GM21390 (cell line): Measurements from ENCODE around the gene SLCO3A1.

Source experiments
- ATAC-seq: cut with Tn5 transposase; IDR thresholded peaks from one replicate; pipeline ENCODE4 v1.9.1; 2021; ENCODE audit not compliant: unreplicated experiment

Gene SLCO3A1

DNA sequence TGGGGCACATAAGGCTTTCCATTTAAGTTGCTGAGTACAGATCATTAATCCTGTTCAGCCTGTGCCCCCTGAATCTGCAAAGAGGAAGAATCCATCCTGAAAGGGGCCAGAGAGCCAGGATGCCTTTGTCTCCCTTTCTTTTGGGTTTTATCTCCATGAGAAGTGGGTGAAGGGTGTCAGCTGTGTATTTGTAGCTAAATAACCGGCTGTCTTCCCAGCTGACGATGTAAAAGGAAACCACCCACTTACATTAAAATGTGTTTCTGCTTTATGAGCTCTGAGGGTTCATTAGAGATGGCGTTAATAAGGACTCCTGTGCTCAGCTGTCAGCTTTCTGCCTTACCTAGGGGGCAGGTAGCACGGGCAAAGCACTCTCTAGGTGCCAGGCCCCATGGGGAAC is 83.4 kb downstream of the SLCO3A1 start:
- no peak for ATAC-seq

DNA sequence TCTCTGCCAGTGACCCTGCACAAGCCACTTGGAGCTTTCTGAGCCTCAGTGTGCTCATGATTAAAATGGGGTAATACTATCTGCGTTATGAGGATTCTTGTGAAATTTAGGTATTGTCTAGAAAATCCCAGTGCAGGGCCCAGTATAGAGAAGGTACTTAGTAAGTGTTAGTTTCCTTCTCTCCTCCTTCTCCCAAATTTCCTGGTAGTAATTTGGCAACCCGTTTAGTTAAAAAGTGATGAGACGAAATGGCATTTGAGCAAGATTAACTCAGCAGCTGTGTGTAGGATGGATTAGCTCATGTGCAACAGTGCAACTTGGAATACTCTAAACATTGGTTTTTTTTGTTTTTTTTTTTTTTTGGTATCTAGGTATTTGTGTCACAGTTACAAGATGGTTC is 84.6 kb downstream of the SLCO3A1 start:
- no peak for ATAC-seq

DNA sequence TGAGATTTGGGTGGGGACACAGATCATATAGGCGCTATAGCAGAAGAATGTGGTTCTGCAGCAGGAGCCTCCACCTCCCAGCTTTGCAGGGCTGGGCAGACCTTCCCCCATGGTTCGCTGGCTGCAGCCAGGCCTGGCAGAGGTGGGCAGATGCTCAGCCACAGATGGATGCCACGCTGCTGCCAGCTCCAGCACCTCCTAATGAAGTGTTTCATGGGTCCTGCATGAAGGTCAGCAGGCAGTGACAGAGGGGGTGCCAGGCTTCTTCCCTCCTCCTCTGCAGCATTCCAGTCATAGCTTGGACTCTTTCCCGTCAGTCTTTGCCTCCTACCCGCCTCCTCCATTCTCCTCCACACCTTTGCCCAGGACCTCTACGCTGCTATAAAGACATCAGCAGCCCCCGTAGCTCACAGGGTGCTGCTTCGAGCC is 85.9 kb downstream of the SLCO3A1 start:
- ATAC-seq = no peak

DNA sequence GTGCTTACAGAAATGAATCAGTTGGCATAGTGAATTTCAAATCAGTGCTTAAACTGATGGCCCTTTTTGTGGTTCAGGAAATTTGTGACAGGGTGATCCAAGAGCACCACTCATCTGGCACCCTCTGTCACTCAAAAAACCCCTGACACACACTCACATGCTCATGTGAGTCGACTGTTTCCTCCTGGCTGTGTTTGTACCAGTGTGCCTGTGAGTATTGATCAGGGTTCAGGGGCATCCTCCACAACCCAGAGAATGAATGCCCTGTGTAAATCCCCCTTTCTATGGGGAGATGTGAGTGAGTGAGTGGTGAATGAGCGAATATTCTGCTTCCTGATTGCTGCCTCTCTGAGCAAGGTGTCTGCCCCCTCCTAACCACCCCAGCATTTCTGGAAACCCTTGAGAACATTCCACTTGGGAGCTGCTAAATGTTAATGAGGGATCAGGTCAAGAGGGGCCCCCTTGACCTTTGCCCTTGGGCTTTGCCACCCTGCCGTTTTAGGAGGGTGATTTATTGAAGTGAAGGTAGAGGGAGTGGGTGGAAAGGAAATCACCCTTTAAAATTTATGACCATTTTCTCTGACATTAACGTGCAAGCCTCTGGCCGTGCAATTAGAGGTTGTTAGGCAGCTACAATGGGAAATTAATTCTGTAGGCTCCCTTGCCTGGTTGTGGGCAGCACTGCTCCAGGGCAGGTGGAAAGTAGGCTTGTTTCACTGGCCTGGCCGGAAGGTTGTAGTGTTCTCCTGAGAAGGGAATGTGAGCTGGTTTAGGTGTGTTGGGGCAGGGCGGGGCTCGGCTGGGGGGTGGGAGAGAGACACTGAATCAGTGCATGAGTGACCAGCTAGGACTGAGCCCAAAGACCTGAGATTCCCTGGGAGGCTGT is 87.2 kb downstream of the SLCO3A1 start:
- ATAC-seq = no peak

DNA sequence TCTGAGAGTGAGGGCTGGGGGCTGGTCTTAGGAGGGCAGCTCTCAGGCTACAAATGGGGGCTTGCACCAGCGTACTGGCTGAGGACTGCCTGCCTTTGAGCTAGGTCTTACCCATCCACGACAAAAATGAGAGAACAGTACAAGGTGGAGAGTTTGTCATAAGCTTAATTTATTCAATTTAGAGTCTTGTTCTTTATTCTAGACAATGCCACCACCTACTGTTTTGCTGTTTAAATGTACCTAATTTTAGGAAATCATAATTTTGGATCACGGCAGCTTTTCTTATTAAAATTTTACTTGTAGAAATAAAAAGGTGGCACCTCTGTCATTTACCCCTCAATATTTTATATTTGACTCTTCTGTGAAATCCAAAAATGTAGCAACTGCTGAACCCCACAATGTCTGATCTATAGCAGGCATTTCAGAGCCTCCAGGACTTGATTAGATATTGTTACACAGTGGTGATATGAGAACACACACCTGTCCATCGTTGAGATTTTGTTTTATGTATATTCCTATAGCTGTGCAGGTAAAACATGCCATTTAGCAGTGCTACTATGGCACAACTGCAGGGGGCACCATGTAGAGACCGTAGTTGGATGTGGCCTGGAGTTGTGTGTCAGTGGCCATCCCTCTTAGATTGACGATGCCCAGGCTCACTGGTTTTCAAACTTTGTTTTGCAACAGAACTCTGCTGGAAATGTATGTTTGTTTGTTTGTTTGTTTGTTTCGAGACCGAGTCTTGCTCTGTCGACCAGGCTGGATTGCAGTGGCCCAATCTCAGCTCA is 88.6 kb downstream of the SLCO3A1 start:
- ATAC-seq = no peak

DNA sequence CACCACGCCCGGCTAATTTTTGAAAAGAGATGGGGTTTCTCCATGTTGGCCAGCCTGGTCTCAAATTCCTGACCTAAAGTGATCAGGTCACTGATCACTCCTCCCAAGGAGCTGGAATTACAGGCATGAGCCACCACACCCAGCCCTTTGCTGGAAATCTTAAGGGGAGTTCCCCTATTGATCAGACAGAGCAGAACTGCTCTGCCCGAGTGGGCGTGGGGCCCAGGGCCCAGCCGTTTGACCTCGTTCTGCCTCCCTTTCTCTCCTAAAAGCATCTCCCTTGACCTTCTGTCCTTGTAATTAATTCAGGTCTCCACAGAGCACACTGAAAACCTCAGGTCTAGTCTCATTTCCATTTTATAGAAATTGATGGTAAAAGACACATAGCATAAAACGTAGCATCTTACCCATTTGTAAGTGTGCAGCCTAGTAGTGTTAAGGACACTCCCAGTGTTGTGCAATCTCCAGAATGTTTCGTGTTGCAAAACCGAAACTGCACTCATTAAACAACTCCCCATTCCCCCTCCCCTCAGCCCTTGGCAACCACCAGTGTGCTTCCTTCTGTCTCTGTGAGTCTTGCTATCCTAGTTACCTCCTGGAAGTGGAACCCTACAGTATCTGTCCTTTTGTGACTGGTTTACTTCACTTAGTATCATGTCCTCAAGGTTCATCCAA is 89.3 kb downstream of the SLCO3A1 start:
- no peak for ATAC-seq

DNA sequence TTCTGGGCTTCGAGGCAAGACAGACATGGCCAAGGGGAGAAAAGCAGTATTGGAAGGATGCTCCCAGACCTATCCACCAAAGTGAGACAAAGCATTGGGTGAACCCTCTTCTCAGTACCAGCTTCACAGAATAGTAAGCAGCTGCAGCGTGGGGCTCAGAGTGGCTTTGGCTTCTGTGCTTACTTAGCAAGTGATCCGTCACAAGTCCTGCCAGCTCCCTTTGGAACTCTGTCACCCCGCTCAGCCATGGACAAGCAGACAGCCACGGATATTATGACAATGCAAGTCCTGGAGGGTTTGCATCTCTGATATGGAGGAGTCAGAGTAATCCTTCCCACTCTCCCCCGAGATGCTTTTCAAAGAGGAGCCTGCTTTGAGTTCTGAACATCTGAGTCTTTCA is 90.8 kb downstream of the SLCO3A1 start:
- ATAC-seq = no peak

DNA sequence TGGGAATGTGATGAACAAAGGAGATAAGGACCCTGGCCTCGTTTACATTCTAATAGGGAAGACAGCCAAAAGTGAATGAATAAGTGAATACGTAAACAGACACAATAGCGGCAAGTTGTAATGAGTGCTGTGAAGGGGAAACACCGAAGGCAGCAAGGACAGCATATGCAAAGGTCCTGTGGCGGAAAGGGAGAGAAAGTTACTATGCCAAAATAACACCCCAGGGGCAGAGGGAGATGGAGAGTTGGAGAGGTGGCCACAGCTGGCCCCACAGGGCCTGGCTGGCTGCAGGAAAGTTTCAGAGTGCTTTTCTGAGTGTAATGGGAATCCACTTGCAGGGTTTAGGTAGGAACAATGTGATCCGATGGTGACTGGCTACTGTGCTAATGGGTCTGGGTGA is 91.9 kb downstream of the SLCO3A1 start:
- ATAC-seq = no peak

DNA sequence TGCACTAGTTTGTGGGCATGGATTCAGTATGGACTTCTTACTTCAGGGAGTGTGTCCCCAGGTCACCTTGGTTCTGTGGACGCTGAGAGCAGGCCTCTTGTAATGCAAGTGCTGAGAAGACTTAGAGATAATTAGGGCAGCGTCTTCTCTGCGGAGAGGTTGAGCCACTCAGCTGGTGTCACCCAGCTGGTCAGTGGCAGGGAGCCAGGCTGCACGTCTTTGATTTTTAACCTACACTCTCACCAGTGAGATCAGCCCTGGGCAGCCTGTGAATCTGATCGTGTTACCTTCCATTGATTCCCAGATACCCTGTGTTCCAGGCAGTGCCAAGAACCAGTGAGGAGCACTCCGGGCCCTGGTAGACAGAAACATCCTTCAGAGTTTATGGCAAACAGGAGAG is 92.6 kb downstream of the SLCO3A1 start:
- no peak for ATAC-seq

DNA sequence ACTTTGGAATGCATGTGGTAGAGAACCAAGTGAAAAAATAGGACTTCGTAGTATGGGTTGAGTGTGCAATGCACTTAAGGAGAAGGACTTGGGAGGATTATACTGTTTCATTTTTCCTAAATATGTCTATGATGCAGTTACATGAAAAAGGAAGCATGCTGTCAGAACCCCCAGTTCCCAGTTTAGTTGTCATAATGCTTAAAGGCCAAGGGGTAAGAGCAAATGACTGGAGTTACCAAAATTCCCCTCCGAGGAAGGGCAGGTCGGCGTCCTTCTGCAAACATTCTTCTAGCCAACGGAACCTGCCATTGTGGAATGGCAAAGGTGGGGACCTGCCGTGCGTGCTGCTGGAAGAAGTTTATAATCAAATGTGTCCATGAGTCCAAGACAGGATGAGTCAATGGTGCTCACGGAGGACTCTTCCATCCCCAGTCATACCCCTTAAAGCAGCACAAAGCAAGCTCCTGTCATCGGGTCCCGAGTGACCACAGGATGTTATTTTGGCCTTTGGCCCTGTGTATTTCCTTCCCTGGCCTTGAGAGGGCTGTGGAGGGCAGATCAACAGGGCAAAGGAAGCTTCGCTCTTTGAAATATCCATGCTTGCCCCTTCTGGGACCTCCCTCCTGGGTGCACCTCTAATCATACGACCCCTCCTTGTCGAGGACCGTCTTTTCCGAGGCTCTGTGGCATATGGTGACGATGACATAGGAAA is 93.2 kb downstream of the SLCO3A1 start:
- no peak for ATAC-seq

DNA sequence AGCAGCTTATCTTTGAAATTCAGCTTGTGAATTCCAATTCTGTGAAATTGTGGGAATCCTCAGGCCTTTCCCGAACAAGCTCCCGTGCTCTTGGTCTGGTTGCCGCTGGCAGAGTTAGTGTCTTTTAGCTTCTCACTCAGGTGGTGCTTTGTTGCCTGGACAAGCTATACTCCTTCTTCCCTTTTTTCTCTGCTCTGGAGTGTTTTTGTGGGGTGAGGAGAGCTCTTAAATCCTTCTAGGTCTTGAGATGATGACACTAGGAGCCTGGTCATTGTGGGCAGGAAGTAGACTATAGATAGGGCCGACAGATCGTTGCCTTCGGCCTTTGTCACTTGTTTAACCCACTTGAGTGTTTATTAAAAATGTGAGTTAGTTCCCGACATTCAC is 93.8 kb downstream of the SLCO3A1 start:
- no peak for ATAC-seq

DNA sequence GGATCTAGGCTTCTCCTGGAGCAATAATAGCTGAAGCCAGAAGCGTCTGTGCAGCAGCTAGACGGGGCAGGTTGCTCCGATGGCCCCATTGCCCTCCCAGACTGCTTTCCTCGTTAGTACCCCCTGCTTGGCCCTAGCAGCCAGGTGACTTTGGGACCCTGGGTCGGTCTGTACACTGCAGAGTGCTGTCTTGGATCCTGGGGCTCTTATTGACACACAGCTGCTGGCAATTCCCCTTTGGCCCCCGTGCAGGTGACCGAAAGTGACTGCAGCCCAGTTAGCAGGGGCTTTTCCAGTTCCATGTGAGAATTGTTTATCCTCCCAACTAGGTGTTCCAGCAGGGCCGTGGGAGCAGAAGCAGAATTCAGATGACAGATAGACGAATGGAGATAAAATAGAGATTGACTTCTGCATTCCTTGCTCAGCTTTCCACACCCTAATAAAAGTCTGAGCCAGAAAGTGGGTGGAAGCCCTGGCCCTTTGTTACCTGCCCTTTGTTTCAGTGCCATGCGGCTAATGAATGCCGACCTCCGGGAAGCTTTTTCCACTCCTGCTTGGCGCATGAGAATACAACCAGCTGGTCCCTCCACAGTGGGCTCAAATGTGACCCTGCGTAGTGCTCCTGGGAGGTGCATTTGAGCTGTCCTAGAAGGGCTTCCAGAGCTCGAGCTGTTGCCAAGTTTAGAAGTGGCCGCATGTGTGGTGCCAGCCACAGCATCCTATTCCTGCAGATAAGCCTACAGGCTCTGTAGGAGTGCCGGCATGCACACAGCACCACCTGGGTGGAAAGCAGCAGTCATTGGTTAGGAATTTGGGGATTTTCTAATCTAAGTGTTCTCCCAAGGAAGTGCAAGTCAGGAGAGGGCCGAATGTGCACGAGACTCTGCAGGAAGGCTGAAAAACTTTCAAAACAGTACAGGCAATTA is 94.4 kb downstream of the SLCO3A1 start:
- ATAC-seq = no peak

DNA sequence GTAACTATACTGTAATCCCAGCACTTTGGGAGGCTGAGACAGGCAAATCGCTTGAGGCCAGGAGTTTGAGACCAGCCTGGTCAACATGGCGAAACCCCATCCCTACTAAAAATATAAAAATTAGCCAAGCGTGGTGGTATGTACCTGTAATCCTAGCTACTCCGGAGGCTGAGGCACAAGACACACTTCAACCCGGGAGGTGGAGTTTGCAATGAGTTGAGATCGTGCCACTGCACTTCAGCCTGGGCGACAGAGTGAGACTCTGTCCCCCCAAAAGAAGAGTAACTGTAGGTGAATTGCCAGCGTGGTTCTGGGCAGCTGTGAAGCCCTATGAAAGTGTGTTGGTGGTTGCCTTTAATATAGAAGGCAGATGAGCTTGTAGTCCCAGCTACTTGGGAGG is 95.9 kb downstream of the SLCO3A1 start:
- no peak for ATAC-seq

DNA sequence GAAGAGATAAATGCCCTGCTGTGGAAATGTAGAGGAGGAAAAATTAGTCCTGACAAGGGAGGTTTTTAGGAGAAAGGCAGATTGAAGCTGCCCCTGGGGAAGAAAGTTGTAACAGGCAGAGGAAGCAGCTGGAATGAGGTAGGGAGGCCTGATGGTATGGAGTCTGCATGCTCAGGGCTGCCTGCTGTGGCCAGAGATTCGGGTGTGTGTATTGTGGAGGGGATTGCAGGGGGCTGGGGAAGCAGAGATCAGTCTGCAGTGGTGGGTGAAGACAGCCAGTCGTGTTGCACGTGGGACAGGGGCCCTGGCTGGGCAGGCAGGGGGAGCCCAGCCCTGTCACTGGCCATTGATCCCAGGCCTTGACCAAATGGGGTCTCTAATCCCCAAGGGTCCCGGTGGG is 96.5 kb downstream of the SLCO3A1 start:
- ATAC-seq = no peak

DNA sequence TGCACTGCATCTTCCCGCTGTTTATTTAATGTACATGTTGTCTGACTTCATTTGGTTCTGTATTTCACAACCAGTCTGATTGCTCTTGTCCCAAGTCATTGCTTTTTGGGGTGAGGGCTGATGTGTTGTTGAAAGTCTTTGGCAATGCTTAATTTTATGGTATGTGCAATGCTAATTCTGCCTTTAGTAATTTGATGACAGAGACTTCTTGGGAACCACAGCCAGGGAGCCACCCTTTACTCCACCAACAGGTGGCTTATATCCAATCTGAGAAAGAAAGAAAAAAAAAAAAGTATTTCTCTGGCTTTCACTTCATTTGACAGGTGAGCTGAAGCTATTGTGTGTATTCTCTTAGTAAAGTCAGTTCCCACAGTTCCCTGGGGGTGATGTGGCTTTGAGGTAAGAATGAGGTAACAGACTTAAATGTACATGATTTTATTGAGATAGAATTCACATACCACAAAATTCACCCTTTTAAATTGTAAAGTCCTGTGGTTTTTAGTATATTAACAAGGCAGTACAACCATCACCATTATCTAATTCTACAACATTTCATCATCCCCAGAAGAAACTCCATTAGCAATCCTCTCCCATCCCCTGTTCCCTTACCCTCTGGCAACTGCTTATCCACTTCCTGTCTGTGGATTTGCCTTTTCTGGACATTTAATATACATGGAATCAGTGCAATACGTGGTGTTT is 97.3 kb downstream of the SLCO3A1 start:
- ATAC-seq = no peak

DNA sequence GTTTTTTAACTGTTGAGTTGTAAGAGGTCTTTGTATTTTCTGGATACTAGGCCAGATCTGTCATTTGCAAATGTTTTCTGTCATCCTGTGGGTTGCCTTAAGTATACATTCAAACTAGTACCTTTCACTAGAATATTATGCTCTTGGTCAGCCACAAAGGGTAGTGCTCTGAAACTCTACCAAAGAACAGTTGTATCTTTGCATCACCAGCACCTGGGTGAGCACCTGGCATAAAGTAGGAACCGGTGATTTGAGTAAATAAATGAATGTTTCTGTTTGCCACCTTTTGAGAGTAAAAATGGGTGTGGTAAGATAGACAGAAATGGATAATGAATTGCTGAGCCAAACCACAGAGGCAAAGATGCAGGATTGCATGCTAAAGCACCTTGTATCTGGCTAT is 98.7 kb downstream of the SLCO3A1 start:
- no peak for ATAC-seq

DNA sequence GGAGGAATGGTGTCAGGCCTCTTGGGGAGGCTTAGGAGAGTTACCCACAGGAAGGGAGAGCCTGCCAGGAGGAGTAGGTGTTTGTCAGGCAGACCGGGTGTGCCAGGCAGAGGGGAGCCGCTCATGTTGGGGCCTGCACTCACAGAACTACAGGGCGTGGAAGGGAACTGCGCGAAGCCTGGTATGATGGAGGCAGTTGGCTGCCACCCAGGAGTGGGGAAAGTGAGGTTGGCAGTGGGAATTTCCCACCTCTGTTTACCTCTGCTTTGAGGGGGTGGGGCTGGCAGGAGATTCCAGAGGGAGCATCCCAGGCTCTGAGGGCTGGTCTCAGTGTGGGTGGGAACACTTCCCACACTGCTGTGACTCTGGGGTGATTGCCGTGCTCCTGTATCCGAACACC is 99.9 kb downstream of the SLCO3A1 start:
- no peak for ATAC-seq

DNA sequence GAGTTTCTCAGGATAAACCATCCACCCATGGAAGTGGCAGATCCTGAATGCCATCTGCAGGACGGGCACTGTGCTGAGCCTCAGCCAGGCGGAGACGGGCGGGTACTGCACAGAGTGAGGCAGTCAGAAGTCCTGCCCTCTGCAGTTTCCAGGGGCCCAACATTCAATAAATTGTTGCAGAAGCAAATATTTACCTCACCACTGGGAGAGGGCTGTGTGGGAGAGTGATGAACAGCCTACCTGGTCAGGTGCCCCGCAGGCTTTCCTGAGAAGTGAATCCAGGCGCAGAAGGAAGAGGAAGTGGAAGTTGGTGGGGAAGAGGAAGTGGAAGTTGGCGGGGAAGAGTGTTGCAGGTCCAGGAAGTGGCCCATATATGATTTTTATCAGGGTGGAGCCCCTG is 100.8 kb downstream of the SLCO3A1 start:
- no peak for ATAC-seq

DNA sequence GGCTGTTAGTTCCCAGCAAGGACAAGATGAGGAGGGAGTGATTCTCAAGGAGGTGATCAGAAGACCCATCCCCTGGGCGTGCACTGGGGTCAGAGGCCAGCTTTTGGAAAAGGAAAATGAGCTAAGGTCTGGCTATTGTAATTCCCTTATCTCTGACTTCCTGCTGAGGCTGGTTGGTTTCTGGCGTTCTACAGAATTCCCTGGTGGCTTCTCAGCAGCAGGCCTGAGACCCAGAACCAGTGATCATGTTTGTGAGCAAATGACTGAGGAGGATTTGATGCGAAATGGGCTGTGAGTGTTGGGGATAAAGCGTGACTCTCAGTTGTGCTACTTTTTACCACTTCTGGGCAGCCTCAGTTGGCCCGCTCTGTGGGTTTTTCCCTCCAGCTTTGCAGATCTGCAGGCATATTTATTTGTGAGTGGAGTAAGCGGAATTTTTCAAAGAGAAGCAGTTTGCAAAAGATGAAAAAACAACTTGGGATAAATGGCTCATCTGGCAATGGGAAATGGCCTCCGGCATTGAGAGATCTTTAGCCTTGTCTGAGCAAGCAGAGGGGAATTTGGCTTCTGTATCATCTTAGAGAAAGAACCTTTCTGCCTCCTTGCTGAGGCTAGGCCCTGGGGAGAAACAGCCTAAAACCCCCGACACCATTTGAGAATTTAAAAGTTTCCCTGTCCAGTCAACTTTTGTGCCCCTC is 102.7 kb downstream of the SLCO3A1 start:
- ATAC-seq = no peak
